ENCODE results near the gene PLCB1. TPM values are rescaled to one million over a fixed set of nuclear protein-coding genes. Genes with fewer than 3 reads are reported as not detected.

PLCB1 gene
- total RNA-seq, 1 experiment from 2014 or later: 11.3 TPM

GRCh38 chr20:8912731-8913130, 780.7 kb downstream of the PLCB1 start:
- POLR2A ChIA-PET: no interaction called here
- no peak overlapping the region for H3K4me3 Mint-ChIP-seq
- no peaks in the 10 kb centered on the region; the same call in 1 of the 2 replicates for H3K27me3 Mint-ChIP-seq (ENCODE audit: low read depth)
- H3K4me1 Mint-ChIP-seq: peaks cover 31% of the 10 kb centered on the region
- no peak overlapping the region for H3K27ac Mint-ChIP-seq
- no peak for ATAC-seq
- peaks cover 35% of the 10 kb centered on the region for H3K9me3 Mint-ChIP-seq
- peaks cover 19% of the 10 kb centered on the region for H3K36me3 Mint-ChIP-seq
- no peak for TF ChIP-seq JAZF1 (CRISPR knock-in tag; IDR thresholded peaks at IDR 0.05)
- no peak for TF ChIP-seq GABPB1 (CRISPR knock-in tag; IDR thresholded peaks at IDR 0.05)
- TF ChIP-seq E2F5 (CRISPR knock-in tag; IDR thresholded peaks at IDR 0.05): no peak
- CTCF ChIA-PET: interaction anchor here (0.6 kb wide), 1 partner anchor 190 kb away, joined by 3 read pairs; no protein-coding TSS in a partner anchor
- no peak for DNase-seq (ENCODE audit: low spot score)

DNA sequence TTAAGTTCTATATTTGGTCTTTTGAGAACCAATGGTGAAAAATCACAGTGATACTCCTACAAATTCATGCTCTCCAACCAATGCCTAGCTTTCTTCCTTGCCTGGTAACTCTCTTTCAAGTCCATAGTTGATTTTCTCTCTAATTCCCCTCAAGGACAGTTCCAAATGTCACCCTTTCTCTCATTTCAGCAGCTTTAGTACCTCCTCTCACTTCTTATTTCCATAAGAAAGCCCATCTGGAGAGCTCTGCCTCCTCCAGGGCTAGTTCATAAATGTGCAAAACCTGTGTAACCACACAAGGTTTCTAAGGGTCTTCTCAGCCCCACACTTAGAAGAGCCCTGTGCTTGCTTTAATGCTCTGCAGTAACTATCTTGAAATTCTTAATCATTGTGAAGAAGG, 781.4 kb downstream of the PLCB1 start:
- H3K4me1 Mint-ChIP-seq: peaks cover 38% of the 10 kb centered on the region
- H3K27ac Mint-ChIP-seq: peak overlapping the region; percentile 12
- no peak for TF ChIP-seq IRF2 (CRISPR knock-in tag; IDR thresholded peaks at IDR 0.05; ENCODE audit: borderline replicate concordance, low read depth)
- TF ChIP-seq STAT6 (CRISPR knock-in tag; conservative IDR thresholded peaks at IDR 0.05; ENCODE audit: low read depth): no peak
- ATAC-seq (peak; percentile 71), DNase-seq (ENCODE audit: low spot score) (no peak)
- H3K9me3 Mint-ChIP-seq: peaks cover 35% of the 10 kb centered on the region
- H3K4me3 Mint-ChIP-seq: no peak overlapping the region
- CTCF ChIA-PET: interaction anchor here (0.6 kb wide), 1 partner anchor 191 kb away, joined by 3 read pairs; no protein-coding TSS in a partner anchor
- POLR2A ChIA-PET: interaction anchor here (0.6 kb wide), 1 partner anchor 105 kb away, joined by 6 read pairs; no protein-coding TSS in a partner anchor
- no peaks in the 10 kb centered on the region; the same call in 1 of the 2 replicates for H3K27me3 Mint-ChIP-seq (ENCODE audit: low read depth)
- peaks cover 19% of the 10 kb centered on the region for H3K36me3 Mint-ChIP-seq

GRCh38 chr20:8914421-8914820, 782.4 kb downstream of the PLCB1 start:
- DNase-seq (ENCODE audit: low spot score) (no peak), ATAC-seq (no peak)
- Mint-ChIP-seq H3K27ac (no peak overlapping the region), H3K4me3 (no peak overlapping the region), H3K36me3 (peaks cover 21% of the 10 kb centered on the region), H3K9me3 (peaks cover 35% of the 10 kb centered on the region), H3K4me1 (peaks cover 41% of the 10 kb centered on the region), H3K27me3 (ENCODE audit: low read depth) (no peaks in the 10 kb centered on the region; the same call in 1 of the 2 replicates)
- ChIA-PET CTCF (no interaction called here), POLR2A (no interaction called here)
- TF ChIP-seq ATF1 (CRISPR knock-in tag; IDR thresholded peaks at IDR 0.05) (no peak), JUN (CRISPR knock-in tag; IDR thresholded peaks at IDR 0.05) (no peak), SMAD3 (CRISPR knock-in tag; IDR thresholded peaks at IDR 0.05; ENCODE audit: borderline replicate concordance) (no peak), NFE2L1 (CRISPR knock-in tag; IDR thresholded peaks at IDR 0.05) (no peak), GTF2I (CRISPR knock-in tag; conservative IDR thresholded peaks at IDR 0.05) (no peak), SOX15 (CRISPR knock-in tag; IDR thresholded peaks at IDR 0.05) (no peak), AFF4 (CRISPR knock-in tag; IDR thresholded peaks at IDR 0.05; ENCODE audit: borderline replicate concordance) (no peak), ZNF512 (CRISPR knock-in tag; IDR thresholded peaks at IDR 0.05; ENCODE audit: borderline replicate concordance) (no peak)
- TF ChIP-seq, protein P1, sequence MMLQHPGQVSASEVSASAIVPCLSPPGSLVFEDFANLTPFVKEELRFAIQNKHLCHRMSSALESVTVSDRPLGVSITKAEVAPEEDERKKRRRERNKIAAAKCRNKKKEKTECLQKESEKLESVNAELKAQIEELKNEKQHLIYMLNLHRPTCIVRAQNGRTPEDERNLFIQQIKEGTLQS (CRISPR knock-in tag; conservative IDR thresholded peaks at IDR 0.05): no peak
- TF ChIP-seq, protein P2, sequence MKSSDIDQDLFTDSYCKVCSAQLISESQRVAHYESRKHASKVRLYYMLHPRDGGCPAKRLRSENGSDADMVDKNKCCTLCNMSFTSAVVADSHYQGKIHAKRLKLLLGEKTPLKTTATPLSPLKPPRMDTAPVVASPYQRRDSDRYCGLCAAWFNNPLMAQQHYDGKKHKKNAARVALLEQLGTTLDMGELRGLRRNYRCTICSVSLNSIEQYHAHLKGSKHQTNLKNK (CRISPR knock-in tag; IDR thresholded peaks at IDR 0.05): no peak
- TF ChIP-seq, protein P3, sequence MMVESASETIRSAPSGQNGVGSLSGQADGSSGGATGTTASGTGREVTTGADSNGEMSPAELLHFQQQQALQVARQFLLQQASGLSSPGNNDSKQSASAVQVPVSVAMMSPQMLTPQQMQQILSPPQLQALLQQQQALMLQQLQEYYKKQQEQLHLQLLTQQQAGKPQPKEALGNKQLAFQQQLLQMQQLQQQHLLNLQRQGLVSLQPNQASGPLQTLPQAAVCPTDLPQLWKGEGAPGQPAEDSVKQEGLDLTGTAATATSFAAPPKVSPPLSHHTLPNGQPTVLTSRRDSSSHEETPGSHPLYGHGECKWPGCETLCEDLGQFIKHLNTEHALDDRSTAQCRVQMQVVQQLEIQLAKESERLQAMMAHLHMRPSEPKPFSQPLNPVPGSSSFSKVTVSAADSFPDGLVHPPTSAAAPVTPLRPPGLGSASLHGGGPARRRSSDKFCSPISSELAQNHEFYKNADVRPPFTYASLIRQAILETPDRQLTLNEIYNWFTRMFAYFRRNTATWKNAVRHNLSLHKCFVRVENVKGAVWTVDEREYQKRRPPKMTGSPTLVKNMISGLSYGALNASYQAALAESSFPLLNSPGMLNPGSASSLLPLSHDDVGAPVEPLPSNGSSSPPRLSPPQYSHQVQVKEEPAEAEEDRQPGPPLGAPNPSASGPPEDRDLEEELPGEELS (CRISPR knock-in tag; IDR thresholded peaks at IDR 0.05): no peak
- TF ChIP-seq, protein P4, sequence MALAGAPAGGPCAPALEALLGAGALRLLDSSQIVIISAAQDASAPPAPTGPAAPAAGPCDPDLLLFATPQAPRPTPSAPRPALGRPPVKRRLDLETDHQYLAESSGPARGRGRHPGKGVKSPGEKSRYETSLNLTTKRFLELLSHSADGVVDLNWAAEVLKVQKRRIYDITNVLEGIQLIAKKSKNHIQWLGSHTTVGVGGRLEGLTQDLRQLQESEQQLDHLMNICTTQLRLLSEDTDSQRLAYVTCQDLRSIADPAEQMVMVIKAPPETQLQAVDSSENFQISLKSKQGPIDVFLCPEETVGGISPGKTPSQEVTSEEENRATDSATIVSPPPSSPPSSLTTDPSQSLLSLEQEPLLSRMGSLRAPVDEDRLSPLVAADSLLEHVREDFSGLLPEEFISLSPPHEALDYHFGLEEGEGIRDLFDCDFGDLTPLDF (CRISPR knock-in tag; IDR thresholded peaks at IDR 0.05): no peak

All from WTC11 (cell line).